GM23338 (cell line): ENCODE data around the gene POU3F1. TPM values are rescaled to one million over a fixed set of nuclear protein-coding genes. Genes with fewer than 3 reads are reported as not detected.

Experiments
- ATAC-seq: fragments of 200-7000 bp; cut with Tn5 transposase; 3 replicates; pipeline ENCODE4 v1.9.1; 2020
- DNase-seq: peaks from one replicate; pipeline ENCODE4 v3.0.0-alpha.2; 2015; ENCODE audit warnings: low spot score
- H2AFZ ChIP-seq: fragments of 200-600 bp; sonication (generic); 2 replicates; pipeline ENCODE4 v1.8.0; 2016; ENCODE audit warnings: antibody characterized with exemption, mild to moderate bottlenecking, moderate library complexity
- H3F3A ChIP-seq: fragments of 200-600 bp; sonication (generic); replicated peaks from 2 replicates; pipeline ENCODE4 v1.8.0; 2017; ENCODE audit warnings: antibody characterized with exemption, mixed run types, low read depth
- H3K27ac ChIP-seq: fragments of 200-600 bp; sonication (generic); 2 replicates; pipeline ENCODE4 v1.6.1; 2016; ENCODE audit warnings: low read depth
- H3K27me3 ChIP-seq: fragments of 200-600 bp; sonication (generic); 2 replicates; pipeline ENCODE4 v1.8.0; 2016; ENCODE audit warnings: mild to moderate bottlenecking, mixed run types, moderate library complexity; ENCODE audit not compliant: insufficient read depth
- H3K36me3 ChIP-seq: fragments of 200-600 bp; sonication (generic); 2 replicates; pipeline ENCODE4 v1.8.0; 2016; ENCODE audit warnings: mild to moderate bottlenecking; ENCODE audit not compliant: insufficient read depth
- H3K4me1 ChIP-seq: fragments of 200-600 bp; sonication (generic); 2 replicates; pipeline ENCODE4 v1.8.0; 2016; ENCODE audit warnings: mild to moderate bottlenecking, moderate library complexity; ENCODE audit not compliant: insufficient read depth
- H3K4me2 ChIP-seq: fragments of 200-600 bp; sonication (generic); 2 replicates; pipeline ENCODE4 v1.7.1; 2017; ENCODE audit warnings: mixed run types
- H3K4me3 ChIP-seq: fragments of 200-600 bp; sonication (generic); 2 replicates; pipeline ENCODE4 v1.6.1; 2016; ENCODE audit warnings: mixed run types
- H3K79me2 ChIP-seq: fragments of 200-600 bp; sonication (generic); replicated peaks from 2 replicates; pipeline ENCODE4 v1.8.0; 2017; ENCODE audit warnings: mild to moderate bottlenecking; ENCODE audit not compliant: insufficient read depth
- H3K9me2 ChIP-seq: fragments of 200-600 bp; sonication (generic); 2 replicates; pipeline ENCODE4 v1.8.0; 2017; ENCODE audit not compliant: insufficient read depth
- H4K20me1 ChIP-seq: fragments of 200-600 bp; sonication (generic); replicated peaks from 2 replicates; pipeline ENCODE4 v1.8.0; 2017; ENCODE audit warnings: mild to moderate bottlenecking; ENCODE audit not compliant: insufficient read depth
- H3K27ac Mint-ChIP-seq: 2 replicates; pipeline ENCODE4 v1.8.0; 2020; ENCODE audit warnings: inconsistent platforms, mild to moderate bottlenecking, moderate library complexity, mixed read lengths
- H3K27me3 Mint-ChIP-seq: 3 replicates; pipeline ENCODE4 v1.8.0; 2022; ENCODE audit warnings: low read depth, mild to moderate bottlenecking, moderate library complexity, mixed read lengths, inconsistent platforms; ENCODE audit not compliant: insufficient read depth, poor library complexity
- H3K36me3 Mint-ChIP-seq: 3 replicates; pipeline ENCODE4 v1.8.0; 2021; ENCODE audit warnings: low read depth, mild to moderate bottlenecking, inconsistent platforms, moderate library complexity, mixed read lengths
- H3K4me1 Mint-ChIP-seq: 3 replicates; pipeline ENCODE4 v1.8.0; 2020; ENCODE audit warnings: mild to moderate bottlenecking, inconsistent platforms, mixed read lengths
- H3K4me3 Mint-ChIP-seq: 3 replicates; pipeline ENCODE4 v1.8.0; 2021; ENCODE audit warnings: moderate library complexity, mild to moderate bottlenecking, inconsistent platforms, mixed read lengths
- H3K9me3 Mint-ChIP-seq: 3 replicates; pipeline ENCODE4 v1.8.0; 2020; ENCODE audit warnings: moderate library complexity, mild to moderate bottlenecking, inconsistent platforms, mixed read lengths
- CTCF ChIP-seq, 2 experiments: fragments of 200-600 bp in 1 of 2; sonication (generic) in 1 of 2; conservative IDR thresholded peaks; 2 replicates each; pipeline versions ENCODE4 v1.5.1 to v1.6.1; 2016 to 2017; ENCODE audit warnings: antibody characterized with exemption in 2 of 2, low read depth in 2 of 2, mild to moderate bottlenecking in 2 of 2, moderate library complexity in 1 of 2
- ETS1 ChIP-seq: IDR thresholded peaks from 2 replicates; pipeline ENCODE4 v1.6.1; 2016; ENCODE audit warnings: antibody characterized with exemption
- EZH2phosphoT487 ChIP-seq: fragments of 200-600 bp; sonication (generic); IDR thresholded peaks from one replicate; pipeline ENCODE4 v1.8.1; 2018; ENCODE audit warnings: antibody characterized with exemption; ENCODE audit not compliant: unreplicated experiment
- POLR2AphosphoS5 ChIP-seq: IDR thresholded peaks from 2 replicates; pipeline ENCODE4 v1.6.1; 2016; ENCODE audit warnings: antibody characterized with exemption, low read depth
- REST ChIP-seq: IDR thresholded peaks from one replicate; pipeline ENCODE4 v1.6.1; 2018; ENCODE audit warnings: antibody characterized with exemption; ENCODE audit not compliant: unreplicated experiment
- STAT1 ChIP-seq: IDR thresholded peaks from one replicate; pipeline ENCODE4 v1.6.1; 2016; ENCODE audit warnings: antibody characterized with exemption; ENCODE audit not compliant: unreplicated experiment
- ZNF331 ChIP-seq: fragments of 250-450 bp; sonication (Bioruptor Pico); IDR thresholded peaks from 2 replicates; pipeline ENCODE4 v1.5.0; 2020; ENCODE audit warnings: low read depth, mild to moderate bottlenecking, moderate library complexity
- polyA plus RNA-seq: library from polyadenylated mRNA; unstranded; fragments of >200 nt; fragmentation: Nextera tagmentation; extraction: Ambion mirVana; gene quantifications from 2 replicates; pipeline ENCODE4 v1.2.1, GENCODE V29; 2016
- total RNA-seq: library from RNA; depleted of rRNA; stranded (reverse); fragments of >200 nt; shearing (Covaris generic); gene quantifications from 2 replicates; pipeline ENCODE4 v1.2.3, GENCODE V29; 2014

The POU3F1 gene
- total and polyA plus RNA-seq, 2 experiments from 2014 or later = 3.6 to 11.5 TPM

GRCh38 chr1:38006008-38006828, 40.4 kb downstream of the POU3F1 start (continued):
- no peak for TF ChIP-seq REST
- no peak for TF ChIP-seq ZNF331
- no peak for TF ChIP-seq ETS1
- TF ChIP-seq EZH2phosphoT487 = no peak
- no peak for TF ChIP-seq STAT1

GRCh38 chr1:38005195-38006007, 41.2 kb downstream of the POU3F1 start, which contains the start of gene FHL3:
Gene FHL3, minus strand, starts transcription at chr1:38005514. Its CDS starts 6,102 bp downstream, at chr1:37999412.
- Histone ChIP-seq H2AFZ (peak within 1 kb of the TSS; percentile 69; the same call in 1 of the 2 replicates), H3K9me2 (no peaks in the 10 kb centered on the region), H3K36me3 (no peaks in the 10 kb centered on the region), H3K79me2 (peaks cover 35% of the 10 kb centered on the region), H3F3A (0 out of 2 replicates have a peak, but pooled peaks cover 15% of the 10 kb centered on the region), H3K4me1 (peaks cover 44% of the 10 kb centered on the region), H4K20me1 (0 out of 2 replicates have a peak, but pooled peaks cover 7% of the 10 kb centered on the region), H3K4me2 (peak within 1 kb of the TSS; percentile 94), H3K27me3 (no peaks in the 10 kb centered on the region), H3K27ac (no peak within 1 kb of the TSS), H3K4me3 (peak within 1 kb of the TSS; percentile 77)
- peaks cover 24% of the 10 kb centered on the region for H3K27me3 Mint-ChIP-seq
- no peaks in the 10 kb centered on the region for H3K36me3 Mint-ChIP-seq
- peak within 1 kb of the TSS; percentile 2; the same call in 1 of the 2 replicates for H3K27ac Mint-ChIP-seq
- H3K9me3 Mint-ChIP-seq = no peaks in the 10 kb centered on the region
- H3K4me3 Mint-ChIP-seq = peak within 1 kb of the TSS; percentile 74
- peaks cover 51% of the 10 kb centered on the region for H3K4me1 Mint-ChIP-seq
- DNase-seq = peak; percentile 89
- TF ChIP-seq CTCF (conservative IDR thresholded peaks at IDR 0.05; ENCODE audit: low read depth in 2 of 2) (no peak), POLR2AphosphoS5 (peak; percentile 75)
- ATAC-seq = peak; percentile 51
